Measurements from ENCODE around the gene SUCNR1.

SUCNR1 gene

DNA sequence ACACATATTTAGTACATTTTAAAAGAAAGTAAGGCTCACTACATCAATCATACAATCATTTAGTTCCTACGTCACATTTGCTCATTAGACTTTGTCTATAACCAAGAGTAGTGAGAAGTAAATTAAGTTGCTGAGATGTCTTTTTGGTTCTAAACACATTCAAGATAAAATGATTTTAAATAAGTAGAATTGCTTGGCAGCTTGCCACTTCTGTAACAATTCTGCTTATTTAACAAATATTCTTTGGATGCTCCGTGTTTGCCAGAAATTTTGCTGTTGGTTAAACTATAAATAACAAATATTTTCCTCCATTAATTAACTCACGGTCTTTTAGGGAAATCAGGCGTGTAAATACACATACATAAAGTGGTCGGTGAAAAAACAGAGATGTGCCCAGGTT is 18.3 kb downstream of the SUCNR1 start:
- TF ChIP-seq GATA3 (IDR thresholded peaks at IDR 0.05; ENCODE audit: low read depth, low read length) (no peak), GATA2 (IDR thresholded peaks at IDR 0.05; ENCODE audit: low read depth, low read length) (no peak)

DNA sequence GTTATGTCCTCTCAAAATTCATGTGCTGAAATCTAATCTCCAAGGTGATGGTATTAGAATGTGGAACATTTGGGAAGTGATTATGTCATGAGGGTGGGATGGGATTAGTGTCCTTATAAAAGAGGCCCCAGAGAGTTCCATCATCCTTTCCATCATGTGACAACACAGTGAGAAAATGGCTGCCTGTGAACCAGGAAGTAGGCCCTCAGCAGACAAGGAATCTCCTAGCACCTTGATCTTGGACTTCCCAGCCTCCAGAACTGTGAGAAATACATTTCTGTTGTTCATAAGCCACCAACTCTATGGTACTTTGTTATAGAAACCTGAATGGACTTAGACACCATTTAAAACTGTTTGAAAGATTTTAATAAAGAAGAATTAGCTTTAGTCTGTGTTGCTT is 20.8 kb downstream of the SUCNR1 start:
- no peak for TF ChIP-seq GATA2 (IDR thresholded peaks at IDR 0.05; ENCODE audit: low read depth, low read length)
- TF ChIP-seq GATA3 (IDR thresholded peaks at IDR 0.05; ENCODE audit: low read depth, low read length): no peak

- TF ChIP-seq GATA2 (IDR thresholded peaks at IDR 0.05; ENCODE audit: low read depth, low read length) (no peak), GATA3 (IDR thresholded peaks at IDR 0.05; ENCODE audit: low read depth, low read length) (no peak)
Observed at GRCh38 chr3:151895478-151896241, 22.2 kb downstream of the SUCNR1 start.

DNA sequence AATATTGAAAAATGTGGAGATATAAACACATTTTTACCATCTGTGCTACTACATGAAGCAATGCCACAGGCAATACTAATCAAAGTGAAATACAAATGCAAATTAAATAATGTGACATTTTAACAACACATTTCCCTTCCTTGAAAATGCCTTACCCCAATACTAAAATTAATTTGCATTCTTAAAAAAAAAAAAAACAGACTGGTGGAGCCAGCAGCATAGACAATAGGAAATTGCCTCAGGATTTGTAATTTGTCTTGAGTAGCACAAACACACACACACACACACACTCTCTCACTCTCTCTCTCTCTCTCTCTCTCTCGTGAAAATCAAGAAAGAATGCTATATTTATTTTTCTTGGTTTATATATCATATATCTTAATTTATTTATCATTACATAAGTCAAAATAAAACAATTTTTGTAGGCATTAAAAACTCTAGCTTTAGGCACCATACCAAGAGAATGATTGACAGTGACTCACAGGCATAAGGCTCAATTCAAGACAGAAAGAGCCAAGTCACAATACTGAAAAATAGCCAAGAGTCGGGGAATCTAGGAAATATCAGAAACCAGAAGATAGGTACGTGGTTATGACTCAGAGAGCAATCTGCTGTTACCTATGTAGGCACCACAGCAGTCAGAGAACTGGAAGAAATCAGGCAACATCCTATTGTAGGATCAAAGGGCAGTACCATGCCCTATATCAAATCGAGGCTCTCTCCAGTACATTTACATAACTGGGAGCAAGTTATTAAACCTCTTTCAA is 23.0 kb downstream of the SUCNR1 start:
- no peak for TF ChIP-seq GATA2 (IDR thresholded peaks at IDR 0.05; ENCODE audit: low read depth, low read length)

DNA sequence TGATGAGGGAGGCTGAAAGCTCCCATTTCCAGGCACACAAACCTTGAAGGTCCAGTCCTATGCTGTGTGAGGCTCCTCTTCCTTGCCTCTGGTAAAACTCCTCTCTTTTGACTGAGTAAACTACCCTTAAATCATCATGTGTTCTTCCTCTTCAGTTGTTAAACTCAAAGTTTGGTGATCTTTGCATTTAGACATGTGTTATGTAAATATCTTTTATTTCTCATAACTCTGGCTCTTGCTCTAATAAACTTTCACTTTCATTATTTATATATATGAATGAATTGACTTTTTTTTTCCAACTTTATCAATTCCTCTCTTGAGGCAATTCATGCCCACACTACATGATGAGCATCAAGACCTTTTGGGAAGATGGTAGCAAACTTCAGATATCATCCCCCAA is 26.6 kb downstream of the SUCNR1 start:
- no peak for TF ChIP-seq GATA2 (IDR thresholded peaks at IDR 0.05; ENCODE audit: low read depth, low read length)
- TF ChIP-seq GATA3 (IDR thresholded peaks at IDR 0.05; ENCODE audit: low read depth, low read length): no peak

- TF ChIP-seq GATA2 (IDR thresholded peaks at IDR 0.05; ENCODE audit: low read depth, low read length) (no peak), GATA3 (IDR thresholded peaks at IDR 0.05; ENCODE audit: low read depth, low read length) (no peak)
Observed at GRCh38 chr3:151900460-151900859, 27.0 kb downstream of the SUCNR1 start.

DNA sequence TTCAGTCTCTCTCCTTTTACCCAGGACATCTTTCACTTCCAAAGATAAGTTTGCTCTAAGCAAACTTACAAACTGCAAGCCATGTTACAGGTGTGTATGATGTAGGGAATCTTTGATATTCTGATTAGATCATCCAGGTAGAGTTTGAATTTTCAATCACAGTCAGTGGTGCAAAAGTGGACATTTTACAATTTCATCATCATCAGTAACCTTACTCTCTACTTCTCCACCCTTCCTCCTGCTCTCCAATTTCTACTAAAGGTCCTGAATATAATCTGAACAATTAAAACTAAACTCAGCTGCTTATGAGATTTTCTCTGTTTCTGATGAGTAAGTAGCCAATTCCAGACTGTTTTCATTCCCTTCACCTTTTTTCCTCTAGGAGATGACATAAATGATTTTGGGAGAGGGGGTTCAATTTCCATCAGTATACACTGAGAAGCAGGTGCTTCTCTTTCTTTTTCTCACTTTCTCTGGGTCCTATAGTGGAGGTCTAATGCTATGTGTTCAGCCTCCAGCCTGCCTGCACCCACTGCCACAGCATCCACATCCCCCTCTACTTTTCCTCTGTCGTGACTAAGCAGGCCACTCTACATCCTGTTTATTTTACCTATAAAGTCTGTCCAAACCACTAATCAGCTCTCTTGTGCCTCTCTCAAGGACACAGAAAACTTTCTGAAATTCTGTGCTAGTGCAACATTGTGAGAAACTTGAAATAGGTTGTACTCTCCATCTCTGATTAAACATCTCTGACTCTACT is 27.6 kb downstream of the SUCNR1 start:
- no peak for TF ChIP-seq GATA2 (IDR thresholded peaks at IDR 0.05; ENCODE audit: low read depth, low read length)
- TF ChIP-seq GATA3 (IDR thresholded peaks at IDR 0.05; ENCODE audit: low read depth, low read length): no peak

DNA sequence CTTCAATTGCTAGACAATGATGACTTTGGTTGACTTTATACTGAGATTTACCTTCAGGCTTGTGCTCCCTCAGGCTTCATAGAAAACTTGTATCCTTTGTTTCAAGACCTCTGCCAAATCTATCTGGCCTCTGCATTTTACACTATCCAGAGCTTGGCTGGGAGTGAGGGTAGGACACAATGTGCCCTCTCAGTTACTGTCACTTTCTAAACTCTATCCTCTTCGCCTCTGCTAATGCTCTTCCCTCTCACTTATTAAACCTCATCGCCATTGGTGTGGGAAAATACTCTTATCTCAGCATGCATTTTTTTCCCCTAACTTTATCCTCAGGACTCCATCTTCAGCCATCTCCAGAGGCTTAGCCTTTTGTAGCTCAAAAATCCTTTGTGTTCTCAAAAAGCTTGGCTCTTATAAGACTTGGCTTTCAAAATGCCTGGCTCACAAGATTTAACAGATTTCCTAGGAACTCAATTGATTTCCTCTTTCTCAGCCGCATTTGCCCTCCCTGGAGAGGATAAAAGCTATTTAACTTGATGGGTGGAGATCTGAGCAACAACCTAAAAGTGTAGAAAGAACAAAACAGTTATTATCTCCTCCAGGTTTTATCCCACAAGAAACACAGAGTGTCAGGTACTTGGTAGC is 28.3 kb downstream of the SUCNR1 start:
- TF ChIP-seq GATA3 (IDR thresholded peaks at IDR 0.05; ENCODE audit: low read depth, low read length): no peak
- TF ChIP-seq GATA2 (IDR thresholded peaks at IDR 0.05; ENCODE audit: low read depth, low read length): no peak

GRCh38 chr3:151903501-151903991 is 30.1 kb downstream of the SUCNR1 start:
- TF ChIP-seq GATA3 (IDR thresholded peaks at IDR 0.05; ENCODE audit: low read depth, low read length): no peak
- TF ChIP-seq GATA2 (IDR thresholded peaks at IDR 0.05; ENCODE audit: low read depth, low read length): no peak

- TF ChIP-seq GATA3 (IDR thresholded peaks at IDR 0.05; ENCODE audit: low read depth, low read length) (no peak), GATA2 (IDR thresholded peaks at IDR 0.05; ENCODE audit: low read depth, low read length) (no peak)
Observed at GRCh38 chr3:151905647-151906046, 32.2 kb downstream of the SUCNR1 start.

- no peak for TF ChIP-seq GATA2 (IDR thresholded peaks at IDR 0.05; ENCODE audit: low read depth, low read length)
- TF ChIP-seq GATA3 (IDR thresholded peaks at IDR 0.05; ENCODE audit: low read depth, low read length): no peak
Observed at GRCh38 chr3:151906751-151907150, 33.3 kb downstream of the SUCNR1 start.

GRCh38 chr3:151908399-151908798 is 35.0 kb downstream of the SUCNR1 start:
- TF ChIP-seq GATA2 (IDR thresholded peaks at IDR 0.05; ENCODE audit: low read depth, low read length) (no peak), GATA3 (IDR thresholded peaks at IDR 0.05; ENCODE audit: low read depth, low read length) (no peak)

DNA sequence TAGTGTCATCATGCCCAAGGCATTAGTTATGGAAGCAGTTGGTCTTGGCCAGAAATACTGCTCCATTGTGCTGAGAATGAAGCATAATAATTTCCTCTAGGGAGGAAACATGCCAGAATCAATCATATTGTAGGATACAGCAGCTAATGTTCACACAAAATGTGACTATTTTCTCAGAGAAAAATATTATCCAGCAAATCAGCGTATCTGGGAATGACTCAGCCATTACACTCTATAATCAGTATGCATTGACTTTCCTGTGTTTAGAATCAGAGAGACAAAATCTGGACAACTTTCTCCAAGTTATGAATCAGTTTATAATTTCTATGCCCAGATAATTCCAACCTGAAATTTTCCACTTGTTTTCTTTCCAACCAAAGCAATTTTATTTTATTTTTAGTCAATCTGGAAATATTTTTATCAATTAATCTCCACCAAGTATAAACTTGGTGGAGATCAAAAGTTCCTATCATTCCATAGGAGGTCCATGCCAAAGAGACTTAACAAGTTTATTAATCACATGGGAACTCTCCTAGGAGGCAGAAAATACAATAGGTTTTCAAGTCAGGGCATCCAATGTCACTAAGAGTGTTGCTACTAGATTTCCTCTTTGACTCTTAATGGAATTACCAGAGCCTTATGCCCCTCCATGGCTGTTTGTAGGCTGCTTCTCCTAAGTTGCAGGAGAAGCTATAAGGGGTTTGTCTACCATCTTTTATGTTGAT is 36.4 kb downstream of the SUCNR1 start:
- TF ChIP-seq GATA3 (IDR thresholded peaks at IDR 0.05; ENCODE audit: low read depth, low read length) (no peak), GATA2 (IDR thresholded peaks at IDR 0.05; ENCODE audit: low read depth, low read length) (no peak)
